Activated T-helper 1 cell treated with anti-CD3 and anti-CD28 coated beads, Interleukin-12 subunit alpha, Interleukin-12 subunit beta, Interleukin-2, Interleukin-4 antibody, amounts not matched to agents 30 ng/mL and 10 ng/mL and 1 ng/mL, durations not matched to agents 14 hours and 24 hours and 36 hours (primary cell): ENCODE data around the gene FER. TPM values are rescaled to one million over a fixed set of nuclear protein-coding genes. Genes with fewer than 3 reads are reported as not detected.
"Not testable (repeated sequence)": the region's sequence is repeated elsewhere in the genome, so short reads cannot be mapped to it uniquely, and the experiment has no call there.

Experiments
- DNase-seq: peaks from one replicate; pipeline ENCODE4 v3.0.0; 2021; ENCODE audit warnings: low spot score
- H3K27ac Mint-ChIP-seq: one replicate; pipeline ENCODE4 v1.8.0; 2021; ENCODE audit warnings: mild to moderate bottlenecking, mixed read lengths
- H3K27me3 Mint-ChIP-seq: one replicate; pipeline ENCODE4 v1.8.0; 2022; ENCODE audit warnings: mild to moderate bottlenecking, moderate library complexity, mixed read lengths; ENCODE audit not compliant: insufficient read depth
- H3K36me3 Mint-ChIP-seq: one replicate; pipeline ENCODE4 v1.8.0; 2021; ENCODE audit warnings: low read depth, mixed read lengths
- H3K4me1 Mint-ChIP-seq: one replicate; pipeline ENCODE4 v1.8.0; 2021; ENCODE audit warnings: low read depth, mixed read lengths
- H3K4me3 Mint-ChIP-seq: one replicate; pipeline ENCODE4 v1.8.0; 2021; ENCODE audit warnings: mild to moderate bottlenecking, moderate library complexity, mixed read lengths
- H3K9me3 Mint-ChIP-seq: one replicate; pipeline ENCODE4 v1.8.0; 2021; ENCODE audit warnings: mixed read lengths
- intact Hi-C: fragments of 100-400 bp; cut with micrococcal nuclease; formaldehyde crosslinking; loops from one replicate; pipeline ENCODE4 v1.15.1; 2024
- total RNA-seq: library from RNA; stranded (reverse); gene quantifications from 2 replicates; pipeline ENCODE4 v1.2.3, GENCODE V29; 2022

The FER gene
- total RNA-seq, 1 donor from 2014 or later, result 2.6 TPM

DNA sequence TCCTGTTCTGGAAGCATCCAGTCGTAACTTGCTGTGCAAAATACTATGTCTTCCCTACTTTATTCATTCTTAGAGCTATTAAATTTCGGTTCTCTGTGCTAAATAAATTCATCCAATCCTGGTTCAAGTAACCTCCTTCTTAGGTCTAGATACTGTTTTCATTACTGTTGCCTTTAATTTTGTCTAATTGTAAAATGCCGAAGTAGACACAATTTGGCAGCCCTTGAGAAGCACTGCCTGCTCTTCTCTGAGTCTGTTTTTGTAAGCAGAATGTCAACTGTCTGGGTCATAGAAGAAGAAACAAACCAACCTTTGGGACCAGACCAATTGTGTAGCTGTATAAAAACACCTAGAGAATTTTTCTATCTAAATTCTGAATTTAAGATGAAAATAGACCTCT, 412.8 kb downstream of the FER start:
- Mint-ChIP-seq H3K27ac (no peak overlapping the region), H3K4me1 (no peaks in the 10 kb centered on the region), H3K36me3 (no peaks in the 10 kb centered on the region), H3K9me3 (no peaks in the 10 kb centered on the region), H3K27me3 (no peaks in the 10 kb centered on the region), H3K4me3 (no peak overlapping the region)
- DNase-seq, result no peak
- intact Hi-C loops, result no loop called here

DNA sequence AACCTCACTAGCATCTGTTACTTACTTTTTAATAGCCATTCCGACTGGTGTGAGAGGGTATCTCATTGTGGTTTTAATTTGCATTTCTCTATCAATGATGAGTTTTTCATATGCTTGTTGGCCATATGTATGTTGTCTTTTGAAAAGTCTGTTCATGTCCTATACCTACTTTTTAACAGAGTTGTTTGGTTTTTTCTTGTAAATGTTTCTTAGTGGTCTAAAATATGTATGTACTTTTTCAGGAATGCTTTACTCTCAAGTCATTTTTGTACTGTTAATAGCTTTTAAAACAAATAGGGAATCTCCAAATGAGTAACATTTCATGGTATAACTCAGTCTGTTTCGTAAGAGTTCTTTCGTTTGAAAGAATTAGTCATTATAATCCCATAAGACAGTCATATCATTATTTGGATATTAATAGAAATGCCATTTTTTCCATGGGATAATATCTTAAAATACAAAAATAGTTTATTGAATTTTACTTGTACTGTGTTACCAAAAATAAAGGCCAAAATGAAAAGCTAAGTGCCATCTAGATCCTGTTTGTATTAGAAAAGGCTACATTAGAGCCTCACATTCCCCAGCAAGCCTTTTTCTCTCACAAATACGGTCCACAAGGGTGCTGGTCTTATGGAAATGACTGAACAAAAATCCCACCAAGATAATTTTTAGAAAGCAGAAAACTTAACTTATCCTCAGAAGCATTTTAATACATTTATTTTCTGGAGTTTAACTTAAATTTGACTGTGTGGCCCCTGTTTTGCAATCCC, 414.4 kb downstream of the FER start:
- no peak overlapping the region for H3K4me3 Mint-ChIP-seq
- H3K27me3 Mint-ChIP-seq, result no peaks in the 10 kb centered on the region
- H3K9me3 Mint-ChIP-seq, result no peaks in the 10 kb centered on the region
- intact Hi-C loops, result no loop called here
- H3K27ac Mint-ChIP-seq, result no peak overlapping the region
- no peaks in the 10 kb centered on the region for H3K4me1 Mint-ChIP-seq
- no peak for DNase-seq
- H3K36me3 Mint-ChIP-seq, result no peaks in the 10 kb centered on the region

DNA sequence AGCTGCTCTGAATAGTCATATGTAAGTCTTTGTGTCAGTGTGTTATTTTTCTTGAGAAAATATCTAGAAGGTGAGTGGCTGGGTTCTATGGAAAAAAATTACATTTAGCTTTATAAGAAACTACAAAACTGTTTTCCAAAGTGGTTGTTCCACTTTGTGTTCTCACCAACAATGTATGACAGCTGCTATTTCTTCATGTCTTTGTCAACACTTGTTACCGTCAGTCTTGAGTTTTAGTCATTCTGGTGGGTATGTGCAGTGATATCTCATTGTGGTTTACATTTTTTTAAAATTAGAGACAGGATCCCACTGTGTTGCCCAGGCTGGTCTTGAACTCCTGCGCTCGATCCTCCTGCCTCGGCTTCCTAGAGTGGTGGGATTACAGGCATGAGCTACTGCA, 415.6 kb downstream of the FER start:
- no peaks in the 10 kb centered on the region for H3K27me3 Mint-ChIP-seq
- no peak overlapping the region for H3K27ac Mint-ChIP-seq
- H3K9me3 Mint-ChIP-seq, result no peaks in the 10 kb centered on the region
- H3K4me1 Mint-ChIP-seq, result no peaks in the 10 kb centered on the region
- no peaks in the 10 kb centered on the region for H3K36me3 Mint-ChIP-seq
- intact Hi-C loops, result no loop called here
- no peak for DNase-seq
- no peak overlapping the region for H3K4me3 Mint-ChIP-seq

DNA sequence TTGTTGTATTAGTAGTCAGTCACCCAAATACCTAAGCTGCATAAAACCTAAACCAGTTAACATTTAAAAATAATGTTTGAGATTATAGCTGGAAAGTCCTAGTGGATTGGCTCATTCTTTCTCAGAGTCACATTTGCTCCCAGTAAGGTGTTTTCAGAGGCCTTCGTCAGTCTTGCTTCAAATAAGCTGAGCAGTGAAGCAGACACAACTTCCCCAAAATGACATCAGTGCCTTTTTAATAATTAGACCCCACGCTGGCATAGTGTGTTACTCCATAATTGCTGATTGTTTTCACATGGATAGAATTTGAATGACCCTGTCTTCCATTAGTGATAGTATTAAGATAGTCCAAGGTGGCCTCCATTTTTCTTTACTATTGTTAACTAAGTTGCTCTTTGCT, 416.3 kb downstream of the FER start:
- no peaks in the 10 kb centered on the region for H3K36me3 Mint-ChIP-seq
- intact Hi-C loops, result no loop called here
- H3K27me3 Mint-ChIP-seq, result no peaks in the 10 kb centered on the region
- no peak overlapping the region for H3K27ac Mint-ChIP-seq
- no peak overlapping the region for H3K4me3 Mint-ChIP-seq
- no peak for DNase-seq
- no peaks in the 10 kb centered on the region for H3K9me3 Mint-ChIP-seq
- H3K4me1 Mint-ChIP-seq, result no peaks in the 10 kb centered on the region

DNA sequence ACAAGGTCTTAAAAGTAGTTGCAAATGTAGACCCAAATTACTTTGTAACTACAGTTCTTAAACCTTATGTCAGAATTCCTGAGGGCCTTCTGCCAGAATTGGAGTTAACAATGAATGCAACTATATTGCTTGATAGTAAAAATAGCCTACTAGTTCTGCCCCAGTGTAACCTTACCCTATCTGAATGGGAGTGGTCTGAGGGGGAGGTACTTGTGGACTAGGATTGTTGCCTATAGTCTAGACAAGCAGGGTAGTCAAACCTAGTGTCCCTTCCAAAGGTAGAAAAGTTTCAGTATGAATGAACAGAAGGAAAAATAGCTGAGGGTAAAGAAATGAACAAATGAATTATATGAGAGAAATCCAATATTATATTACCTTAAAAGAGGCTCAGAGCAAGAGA, 419.9 kb downstream of the FER start:
- no peaks in the 10 kb centered on the region for H3K4me1 Mint-ChIP-seq
- no peak overlapping the region for H3K4me3 Mint-ChIP-seq
- intact Hi-C loops, result no loop called here
- no peaks in the 10 kb centered on the region for H3K27me3 Mint-ChIP-seq
- H3K36me3 Mint-ChIP-seq, result no peaks in the 10 kb centered on the region
- H3K9me3 Mint-ChIP-seq, result no peaks in the 10 kb centered on the region
- no peak overlapping the region for H3K27ac Mint-ChIP-seq
- no peak for DNase-seq

DNA sequence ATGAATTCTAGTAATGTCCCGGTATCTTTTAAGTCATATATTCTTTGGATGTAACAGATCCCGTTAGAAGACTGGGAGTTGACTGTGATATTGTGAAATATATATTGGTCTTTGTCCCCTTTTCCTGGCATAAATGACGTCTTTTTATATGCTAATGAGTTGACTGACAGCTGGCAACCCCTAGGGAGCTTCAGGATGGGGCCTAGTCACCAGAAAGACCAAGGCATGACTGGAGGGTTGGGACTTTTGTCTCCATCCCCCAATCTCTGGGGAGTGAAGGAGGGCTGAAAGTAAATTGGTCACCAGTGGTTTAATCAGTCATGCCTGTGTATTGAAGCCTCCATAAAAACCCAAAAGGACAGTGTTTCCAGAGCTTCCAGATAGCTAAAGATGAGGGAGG, 420.5 kb downstream of the FER start:
- H3K27ac Mint-ChIP-seq, result no peak overlapping the region
- H3K4me3 Mint-ChIP-seq, result no peak overlapping the region
- intact Hi-C loops, result no loop called here
- H3K36me3 Mint-ChIP-seq, result no peaks in the 10 kb centered on the region
- H3K9me3 Mint-ChIP-seq, result no peaks in the 10 kb centered on the region
- H3K27me3 Mint-ChIP-seq, result no peaks in the 10 kb centered on the region
- DNase-seq, result no peak
- no peaks in the 10 kb centered on the region for H3K4me1 Mint-ChIP-seq

DNA sequence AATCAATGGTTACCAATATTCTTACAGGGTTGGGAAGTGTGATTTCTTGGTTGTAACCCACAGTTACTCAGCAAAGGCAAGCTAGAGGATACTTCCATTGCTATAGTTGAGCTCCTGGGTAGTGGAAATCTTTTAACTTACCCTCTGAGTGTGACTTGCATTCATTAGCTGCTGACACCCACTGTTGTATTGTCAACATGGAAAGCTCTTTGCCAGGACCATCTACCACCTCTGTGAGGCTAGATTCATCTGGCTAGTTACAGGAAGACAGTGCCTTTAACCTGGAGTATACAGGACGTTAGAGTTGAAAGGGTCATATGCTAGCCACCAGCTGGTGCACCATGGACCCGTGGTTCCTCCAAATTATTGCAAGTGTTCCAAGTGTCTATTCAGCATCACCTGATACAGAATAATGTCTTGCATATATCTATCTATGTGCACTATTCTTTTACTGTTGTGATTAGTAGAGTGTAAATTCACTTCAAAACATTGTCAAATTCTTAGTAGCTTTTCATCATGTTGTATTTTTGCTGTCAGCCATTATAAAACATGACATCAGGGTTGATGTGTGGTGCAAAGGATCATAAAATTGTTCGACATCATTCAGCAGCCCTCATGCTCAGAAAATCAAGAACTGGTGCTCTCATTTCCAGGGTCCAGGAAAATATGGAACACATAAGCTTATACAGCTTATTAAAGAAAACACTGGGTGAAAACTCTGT, 423.1 kb downstream of the FER start:
- H3K9me3 Mint-ChIP-seq, result no peaks in the 10 kb centered on the region
- H3K36me3 Mint-ChIP-seq, result no peaks in the 10 kb centered on the region
- no peak overlapping the region for H3K27ac Mint-ChIP-seq
- intact Hi-C loops, result no loop called here
- H3K27me3 Mint-ChIP-seq, result no peaks in the 10 kb centered on the region
- no peak overlapping the region for H3K4me3 Mint-ChIP-seq
- no peak for DNase-seq
- H3K4me1 Mint-ChIP-seq, result no peaks in the 10 kb centered on the region

DNA sequence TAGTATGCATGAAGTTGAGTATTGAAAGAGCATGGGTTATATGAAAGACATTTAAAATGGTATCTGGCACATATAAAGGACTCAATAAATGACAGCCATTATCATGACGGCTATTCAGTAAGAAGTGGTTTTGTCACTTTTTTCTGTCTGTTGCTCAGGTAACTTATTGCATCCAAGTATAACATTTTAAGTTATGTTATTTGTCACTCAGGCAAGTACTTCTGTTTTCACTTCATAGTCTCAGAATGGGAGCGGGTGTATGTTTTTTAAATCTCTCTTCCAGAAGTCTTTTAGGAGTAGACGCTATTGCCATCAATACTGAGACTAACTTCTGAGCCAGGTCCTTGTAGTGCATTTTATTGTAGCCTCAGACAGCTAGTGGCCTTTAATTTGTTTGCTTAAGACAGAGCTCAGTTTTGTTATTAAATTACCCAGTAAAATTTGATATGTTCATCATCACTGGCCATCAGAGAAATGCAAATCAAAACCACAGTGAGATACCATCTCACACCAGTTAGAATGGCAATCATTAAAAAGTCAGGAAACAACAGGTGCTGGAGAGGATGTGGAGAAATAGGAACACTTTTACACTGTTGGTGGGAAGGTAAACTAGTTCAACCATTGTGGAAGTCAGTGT, 423.9 kb downstream of the FER start:
- H3K27me3 Mint-ChIP-seq, H3K4me1 Mint-ChIP-seq, DNase-seq, H3K27ac Mint-ChIP-seq, H3K4me3 Mint-ChIP-seq, intact Hi-C loops, H3K9me3 Mint-ChIP-seq, H3K36me3 Mint-ChIP-seq: not testable (repeated sequence)

DNA sequence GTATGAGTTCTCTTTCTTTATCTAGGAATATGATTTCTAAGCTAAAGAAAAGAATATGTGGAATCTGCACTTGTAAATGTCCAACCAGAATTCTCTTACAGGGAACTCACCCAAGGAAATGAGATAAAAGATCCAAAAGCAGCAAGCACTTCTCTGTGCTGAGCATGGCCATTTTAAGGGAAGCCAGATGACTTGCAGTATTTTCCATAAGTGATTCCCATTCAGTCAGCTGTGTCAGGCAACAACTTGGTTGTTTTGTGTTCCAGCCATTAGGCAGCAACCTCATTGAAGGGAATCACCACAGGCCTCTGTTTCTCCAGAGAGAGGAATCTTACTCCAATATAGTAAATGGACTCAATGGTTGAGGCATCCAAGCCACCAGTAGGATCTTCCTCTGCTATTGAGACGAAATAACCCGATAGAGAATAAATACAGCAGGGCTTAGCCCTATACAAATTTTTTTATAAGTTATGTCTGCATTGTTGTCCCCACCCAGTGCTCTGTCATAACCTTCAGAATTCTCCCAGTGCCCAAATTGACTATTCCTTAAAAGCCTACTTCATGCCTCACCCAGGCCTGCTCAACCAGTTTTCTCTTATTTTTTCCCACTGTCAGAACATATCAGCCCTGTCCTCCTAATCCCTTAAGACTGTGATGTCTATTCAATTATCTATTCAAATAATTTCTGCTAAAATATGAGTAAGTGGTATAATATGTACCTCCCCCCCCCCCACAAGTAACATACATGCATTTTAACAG, 425.5 kb downstream of the FER start:
- H3K36me3 Mint-ChIP-seq, result no peaks in the 10 kb centered on the region
- intact Hi-C loops, result no loop called here
- H3K4me3 Mint-ChIP-seq, result no peak overlapping the region
- H3K27me3 Mint-ChIP-seq, result no peaks in the 10 kb centered on the region
- no peaks in the 10 kb centered on the region for H3K4me1 Mint-ChIP-seq
- H3K9me3 Mint-ChIP-seq, result no peaks in the 10 kb centered on the region
- no peak for DNase-seq
- H3K27ac Mint-ChIP-seq, result no peak overlapping the region

DNA sequence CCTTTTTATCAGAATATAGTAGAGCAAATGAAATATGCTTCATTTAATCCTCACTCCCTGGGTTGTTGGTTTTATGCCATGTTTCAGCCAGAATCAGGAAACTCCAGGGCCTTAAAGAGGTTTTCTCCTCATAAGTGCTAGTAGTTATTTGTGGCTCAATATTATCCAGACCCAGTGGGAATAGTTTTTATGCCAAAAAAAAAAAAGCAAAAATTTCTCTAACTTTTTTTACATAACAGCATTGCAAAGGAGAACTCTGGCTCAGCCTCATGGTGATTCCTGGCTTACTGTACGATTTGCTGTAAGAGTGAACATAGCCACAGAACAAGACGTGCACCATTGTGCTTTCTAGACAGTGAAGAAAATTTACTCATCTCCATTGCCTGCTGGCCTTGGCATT, 429.5 kb downstream of the FER start:
- Mint-ChIP-seq H3K4me3 (no peak overlapping the region), H3K27ac (no peak overlapping the region), H3K9me3 (no peaks in the 10 kb centered on the region), H3K27me3 (no peaks in the 10 kb centered on the region), H3K4me1 (no peaks in the 10 kb centered on the region), H3K36me3 (no peaks in the 10 kb centered on the region)
- intact Hi-C loops, result no loop called here
- no peak for DNase-seq

DNA sequence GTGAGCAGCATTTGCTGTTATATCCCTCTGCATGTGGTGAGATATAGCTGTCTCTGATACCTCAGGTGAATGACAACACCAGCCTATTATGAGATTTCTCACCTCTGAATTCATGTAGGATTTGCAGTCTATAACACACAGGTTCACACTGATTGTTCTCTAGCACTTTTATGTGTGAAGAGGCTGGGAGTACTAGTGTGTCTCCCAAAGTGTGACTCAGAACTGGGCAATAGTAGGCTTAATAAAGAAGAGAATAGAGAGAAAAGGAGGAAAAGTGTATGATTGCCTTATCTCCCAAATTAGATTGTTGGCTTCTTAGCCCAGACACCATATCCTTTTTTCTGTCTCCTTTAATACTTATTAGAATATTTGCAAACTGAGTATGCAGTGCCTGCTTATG, 430.1 kb downstream of the FER start:
- DNase-seq, result no peak
- Mint-ChIP-seq H3K9me3 (no peaks in the 10 kb centered on the region), H3K27ac (no peak overlapping the region), H3K4me3 (no peak overlapping the region), H3K4me1 (no peaks in the 10 kb centered on the region), H3K27me3 (no peaks in the 10 kb centered on the region), H3K36me3 (no peaks in the 10 kb centered on the region)
- intact Hi-C loops, result no loop called here

DNA sequence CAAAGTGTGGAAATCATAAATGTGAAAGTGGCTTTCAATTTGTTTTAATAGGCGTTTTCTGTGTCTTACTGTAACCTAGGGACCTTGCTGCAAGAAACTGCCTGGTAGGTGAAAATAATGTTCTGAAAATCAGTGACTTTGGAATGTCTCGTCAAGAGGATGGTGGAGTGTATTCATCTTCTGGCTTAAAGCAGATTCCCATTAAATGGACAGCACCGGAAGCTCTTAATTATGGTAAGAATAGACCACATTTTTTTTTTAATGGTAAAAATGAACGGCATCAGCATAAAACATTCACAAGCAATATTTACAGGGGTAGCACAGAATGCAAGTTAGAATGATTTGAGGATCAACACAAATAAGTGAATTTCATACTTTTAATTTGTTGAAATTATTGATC, 433.0 kb downstream of the FER start:
- Mint-ChIP-seq H3K27ac (no peak overlapping the region), H3K27me3 (no peaks in the 10 kb centered on the region), H3K9me3 (no peaks in the 10 kb centered on the region), H3K4me1 (no peaks in the 10 kb centered on the region), H3K36me3 (no peaks in the 10 kb centered on the region), H3K4me3 (no peak overlapping the region)
- intact Hi-C loops, result no loop called here
- no peak for DNase-seq

DNA sequence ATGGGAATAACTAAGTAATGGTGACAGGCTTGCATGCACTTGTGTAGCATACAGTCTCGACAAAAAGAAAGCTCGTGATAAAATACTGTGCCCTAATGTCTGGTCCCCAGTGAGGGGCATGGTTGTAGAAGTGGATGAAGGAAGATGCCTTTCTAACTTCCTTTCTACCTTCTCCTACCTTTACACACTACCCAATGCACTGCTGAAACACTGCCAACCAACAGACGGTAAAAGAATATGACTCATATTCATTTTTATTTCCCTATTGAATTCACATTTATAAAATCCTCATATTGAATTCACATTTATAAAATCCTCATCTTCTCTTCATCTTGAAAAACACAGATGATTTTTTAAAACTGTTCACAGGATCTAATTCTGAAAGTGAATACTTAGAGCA, 439.1 kb downstream of the FER start:
- no peaks in the 10 kb centered on the region for H3K9me3 Mint-ChIP-seq
- intact Hi-C loops, result no loop called here
- H3K4me1 Mint-ChIP-seq, result peaks cover 8% of the 10 kb centered on the region
- H3K27ac Mint-ChIP-seq, result no peak overlapping the region
- H3K27me3 Mint-ChIP-seq, result no peaks in the 10 kb centered on the region
- DNase-seq, result no peak
- no peaks in the 10 kb centered on the region for H3K36me3 Mint-ChIP-seq
- H3K4me3 Mint-ChIP-seq, result no peak overlapping the region
